HG03196 (cell line): Measurements from ENCODE around the gene ZDHHC14.
"Not testable (repeated sequence)": the region's sequence is repeated elsewhere in the genome, so short reads cannot be mapped to it uniquely, and the experiment has no call there.

Experiments
- ATAC-seq: cut with Tn5 transposase; IDR thresholded peaks from one replicate; pipeline ENCODE4 v1.9.1; 2021; ENCODE audit not compliant: unreplicated experiment

ZDHHC14 gene

DNA sequence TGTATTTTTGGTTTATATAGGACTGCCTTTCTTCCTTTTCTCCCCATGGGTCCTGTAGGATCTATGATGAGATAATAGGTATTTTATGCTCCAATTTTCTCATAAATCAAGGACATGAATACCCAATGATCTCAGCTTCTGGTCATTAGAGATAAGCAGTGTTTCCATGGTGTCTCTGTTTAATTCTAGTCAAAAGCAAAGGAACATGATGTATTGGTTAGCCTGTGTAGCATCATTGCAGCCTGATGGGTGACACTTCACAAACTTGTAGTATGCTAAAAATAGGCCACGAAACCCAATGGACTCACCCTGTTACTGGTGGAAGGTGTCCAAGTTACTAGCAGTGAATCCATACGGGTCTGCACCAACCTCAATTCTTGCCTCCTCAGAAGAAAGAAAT, 325.9 kb downstream of the ZDHHC14 start:
- ATAC-seq, result no peak

DNA sequence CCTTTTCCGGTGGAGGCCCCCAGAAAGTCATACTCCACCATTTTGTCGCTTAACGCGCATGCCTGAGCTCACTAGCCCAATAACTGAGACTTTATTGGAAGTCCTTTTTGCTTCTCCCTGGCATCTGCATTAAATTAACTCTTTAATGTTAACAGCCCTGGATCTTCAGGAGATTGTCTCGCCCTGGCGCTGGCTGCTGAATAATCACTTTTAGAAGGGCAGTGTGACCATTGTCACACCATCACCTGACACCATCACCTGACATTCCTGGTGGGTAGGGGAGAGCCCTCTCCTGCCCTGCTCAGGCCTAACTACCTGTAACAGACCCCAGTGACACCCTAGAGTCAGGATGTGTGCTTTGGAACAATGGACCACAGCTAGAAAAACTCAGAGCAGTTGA, 326.6 kb downstream of the ZDHHC14 start:
- ATAC-seq, result no peak

DNA sequence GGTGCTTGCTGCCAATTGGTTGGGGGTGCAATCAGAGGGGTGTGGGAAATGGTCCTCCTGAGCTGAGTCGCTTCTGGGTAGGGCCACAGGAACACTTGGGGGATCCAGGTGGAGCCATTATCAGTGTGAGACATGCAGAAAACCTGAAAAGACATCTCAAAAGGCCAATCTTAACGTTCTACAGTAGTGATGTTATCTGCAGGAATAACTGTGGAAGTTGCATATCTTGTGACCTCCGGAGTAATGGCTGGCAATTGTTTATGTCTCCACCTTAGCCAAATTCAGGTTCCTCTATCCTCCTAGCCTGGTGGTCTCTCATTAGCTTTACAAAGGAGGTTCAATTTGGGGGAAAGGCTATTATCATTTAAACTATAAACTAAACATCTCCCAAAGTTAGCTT, 327.2 kb downstream of the ZDHHC14 start:
- ATAC-seq, result no peak

DNA sequence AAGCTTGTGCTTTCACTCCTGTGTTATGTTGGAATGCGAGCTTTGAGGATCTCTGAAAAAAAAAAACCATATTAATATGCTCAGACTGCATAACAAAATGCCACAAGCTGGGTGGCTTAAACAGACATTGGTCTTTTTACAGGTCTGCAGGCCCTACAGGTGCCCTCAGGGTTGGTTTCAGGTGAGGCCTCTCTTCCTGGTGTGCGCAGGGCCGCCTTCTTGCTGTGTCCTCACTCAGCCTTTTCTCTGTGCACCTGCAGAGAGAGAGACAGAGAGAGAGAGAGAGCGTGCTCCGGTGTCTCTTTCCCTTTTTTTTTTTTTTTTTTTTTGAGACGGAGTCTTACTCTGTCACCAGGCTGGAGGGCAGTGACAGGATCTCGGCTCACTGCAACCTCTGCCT, 327.9 kb downstream of the ZDHHC14 start:
- ATAC-seq, result no peak

DNA sequence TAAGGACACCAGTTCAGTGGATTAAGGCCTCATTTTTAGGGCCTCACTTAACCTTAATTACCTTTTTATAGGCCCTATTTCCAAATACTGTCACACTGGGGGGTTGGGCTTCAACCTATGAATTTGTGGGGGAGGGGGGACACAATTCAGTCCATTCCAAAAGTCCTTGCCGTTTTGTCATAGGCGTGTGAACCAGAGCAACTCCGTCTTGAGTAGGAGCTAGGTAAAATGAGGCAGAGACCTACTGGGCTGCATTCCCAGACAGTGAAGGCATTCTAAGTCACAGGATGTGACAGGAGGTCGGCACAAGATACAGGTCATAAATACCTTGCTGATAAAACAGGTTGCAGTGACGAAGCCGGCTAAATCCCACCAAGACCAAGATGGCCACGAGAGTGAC, 328.6 kb downstream of the ZDHHC14 start:
- no peak for ATAC-seq

DNA sequence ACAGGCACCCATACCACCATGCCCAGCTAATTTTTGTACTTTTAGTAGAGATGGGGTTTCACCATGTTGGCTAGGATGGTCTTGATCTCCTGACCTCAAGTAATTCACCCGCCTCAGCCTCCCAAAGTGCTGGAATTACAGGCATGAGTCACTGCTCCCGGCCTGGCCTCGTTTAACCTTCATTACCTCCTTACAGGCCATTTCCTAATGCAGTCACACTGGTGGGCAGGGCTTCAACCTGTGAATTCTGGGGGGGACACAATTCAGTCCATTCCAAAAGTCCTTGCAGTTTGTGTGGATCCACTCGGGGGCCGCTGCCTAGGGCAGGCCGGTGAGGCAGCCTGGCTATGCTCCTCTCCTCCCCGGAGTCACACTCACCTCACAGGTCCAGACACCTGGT, 329.6 kb downstream of the ZDHHC14 start:
- no peak for ATAC-seq

DNA sequence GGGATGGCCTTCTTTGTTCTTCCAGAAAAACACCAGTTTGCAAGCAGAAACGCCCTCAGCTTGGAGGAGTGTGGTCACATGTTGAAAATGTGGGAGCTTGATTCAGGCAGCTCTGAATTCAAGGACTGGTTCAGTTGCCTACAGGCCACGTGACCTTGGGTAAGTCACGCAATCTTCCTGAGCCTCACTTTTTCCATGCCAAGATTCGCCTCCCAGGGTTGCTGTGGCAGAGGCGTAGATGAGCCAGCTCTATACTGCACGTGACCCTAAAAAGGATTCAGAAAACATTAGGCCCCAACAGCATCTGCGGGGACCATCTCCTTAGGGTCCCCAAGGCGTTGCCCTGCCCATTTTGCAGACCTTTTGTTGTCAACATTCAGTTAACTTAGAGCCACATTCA, 330.1 kb downstream of the ZDHHC14 start:
- no peak for ATAC-seq

DNA sequence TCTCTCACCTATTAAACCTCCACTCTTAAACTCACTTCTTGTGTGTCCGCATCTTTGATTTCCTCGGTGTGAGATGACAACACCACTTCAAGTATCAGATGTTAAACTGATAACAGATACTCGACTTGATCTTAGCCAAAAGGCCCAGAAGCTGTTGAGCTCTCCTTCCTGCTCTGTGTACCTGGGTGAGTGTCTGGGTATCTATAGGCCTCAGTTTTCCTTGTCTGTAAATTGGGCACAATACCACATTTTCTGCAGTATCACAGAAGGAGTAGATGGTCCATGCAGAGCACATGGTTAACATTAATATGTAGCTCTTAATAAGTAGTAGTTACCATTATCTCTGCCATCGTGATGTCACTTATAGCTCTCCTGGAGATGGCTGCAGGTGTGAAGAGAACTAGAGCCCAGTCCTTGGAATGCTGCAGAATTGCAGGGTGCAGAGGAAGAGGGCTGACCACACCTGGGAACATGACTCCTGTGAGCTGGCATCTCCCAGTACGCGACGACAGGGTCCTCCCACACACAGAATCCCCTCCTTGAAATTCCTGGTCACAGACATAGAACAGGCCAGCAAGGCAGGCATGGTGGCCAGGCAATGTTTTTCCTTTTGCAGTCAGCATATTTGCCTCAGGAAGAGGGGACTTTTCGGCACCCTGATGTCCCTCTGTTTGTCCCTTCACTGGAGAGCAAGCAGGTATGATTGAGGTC, 331.8 kb downstream of the ZDHHC14 start:
- ATAC-seq, result no peak

DNA sequence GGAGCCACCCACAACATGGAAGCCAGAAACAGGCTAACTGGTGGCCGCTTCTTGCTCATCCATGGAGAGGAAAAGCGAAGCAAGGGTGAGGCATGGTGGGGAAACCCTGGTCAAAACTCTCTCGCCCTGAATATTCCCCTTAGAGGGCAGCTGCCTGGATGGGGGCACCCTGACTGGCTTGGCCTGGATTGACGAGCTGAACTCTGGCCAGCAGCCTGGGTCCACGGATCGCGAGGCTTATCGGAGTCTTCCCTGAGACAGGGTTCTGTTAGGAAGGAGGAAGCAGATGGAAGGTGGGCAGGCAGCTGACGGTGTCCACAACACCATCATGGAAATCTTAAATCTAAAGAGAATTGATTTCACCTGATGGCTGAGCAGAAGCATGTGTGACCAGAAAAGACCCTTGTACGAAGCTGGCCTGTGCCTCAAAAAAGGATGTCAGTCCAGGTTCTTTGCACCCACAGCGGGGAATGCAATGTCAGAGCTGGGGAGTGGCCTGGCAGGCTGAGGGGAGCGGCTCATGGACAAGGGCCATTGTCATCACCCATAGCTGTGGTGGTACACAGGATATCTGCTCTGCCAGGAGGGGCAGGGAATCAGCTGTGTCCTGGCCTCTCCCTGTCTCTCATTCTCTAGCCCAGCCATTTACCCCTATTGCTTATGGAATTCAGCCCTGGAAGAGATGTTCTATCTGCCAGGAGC, 332.6 kb downstream of the ZDHHC14 start:
- ATAC-seq, result no peak

DNA sequence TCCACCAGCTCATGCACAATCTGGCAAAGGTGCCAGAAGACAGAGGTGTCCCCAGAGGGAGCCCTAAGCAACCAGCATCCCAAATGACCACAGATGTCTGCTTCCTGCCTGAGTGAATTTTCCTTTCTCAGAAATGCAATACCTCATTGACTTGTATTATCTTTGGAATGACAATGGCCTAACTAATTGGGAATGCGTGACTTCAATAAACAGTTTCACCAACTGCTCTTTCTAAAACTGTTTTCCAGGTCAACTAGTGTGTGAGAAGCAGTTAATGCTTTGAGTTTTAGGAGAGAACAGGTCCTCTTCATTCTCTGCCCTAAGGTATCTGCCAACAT, 333.1 kb downstream of the ZDHHC14 start:
- no peak for ATAC-seq

DNA sequence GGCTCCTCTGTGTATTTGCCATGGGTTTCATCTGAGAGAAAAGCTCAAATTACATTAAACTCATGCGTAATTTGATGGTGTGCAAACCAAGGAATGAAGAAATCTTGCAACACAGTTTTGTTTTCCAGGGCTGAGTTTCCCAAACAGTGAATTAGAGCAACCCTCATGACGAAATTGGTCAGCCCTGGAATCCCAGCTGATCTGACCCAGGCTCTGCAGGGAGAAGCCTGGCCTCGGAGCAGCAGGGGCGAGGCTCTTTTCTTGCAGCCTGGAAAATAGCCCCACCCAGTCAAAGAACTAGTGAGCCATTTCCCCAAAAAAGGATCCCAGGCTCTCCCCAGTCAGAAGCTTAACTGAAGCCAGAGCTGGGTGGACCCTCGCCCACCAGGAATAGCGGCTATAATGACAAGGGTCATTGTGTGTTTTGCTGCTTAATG, 334.8 kb downstream of the ZDHHC14 start:
- ATAC-seq, result no peak

DNA sequence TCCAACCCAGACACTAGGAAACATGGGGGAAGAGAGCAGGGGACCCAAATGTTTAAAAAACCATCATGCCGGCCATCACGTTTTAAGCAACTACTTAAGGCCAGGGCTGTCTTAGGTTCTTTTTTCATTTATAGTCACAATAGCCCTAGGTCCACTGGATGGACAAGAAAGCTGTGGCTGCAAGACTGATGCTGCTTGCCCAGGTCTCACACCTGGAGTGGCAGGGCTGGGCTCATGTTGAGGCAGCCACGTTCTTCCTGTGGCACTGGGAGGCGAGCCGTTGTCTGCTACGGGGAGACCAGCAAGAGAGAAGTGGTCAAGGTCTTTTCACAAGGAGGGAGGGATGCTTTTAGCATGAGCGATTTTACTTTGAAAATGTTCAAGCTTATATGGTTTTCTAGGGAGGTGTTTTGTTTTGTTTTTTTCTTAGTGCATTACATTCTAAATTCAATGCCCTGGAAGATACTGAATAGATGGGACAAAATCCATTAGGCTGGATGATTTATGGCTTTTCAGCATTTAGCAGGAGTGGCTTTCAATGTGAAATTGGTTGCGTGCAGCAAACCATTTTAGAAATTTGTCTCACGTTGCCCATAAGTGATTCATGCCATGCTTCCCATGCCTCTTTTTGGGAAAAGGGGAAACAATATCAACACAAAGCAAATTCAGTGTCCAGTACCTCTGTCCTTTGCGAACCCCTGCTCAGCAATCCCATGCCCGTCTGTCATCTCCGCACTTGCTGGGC, 335.4 kb downstream of the ZDHHC14 start:
- no peak for ATAC-seq

DNA sequence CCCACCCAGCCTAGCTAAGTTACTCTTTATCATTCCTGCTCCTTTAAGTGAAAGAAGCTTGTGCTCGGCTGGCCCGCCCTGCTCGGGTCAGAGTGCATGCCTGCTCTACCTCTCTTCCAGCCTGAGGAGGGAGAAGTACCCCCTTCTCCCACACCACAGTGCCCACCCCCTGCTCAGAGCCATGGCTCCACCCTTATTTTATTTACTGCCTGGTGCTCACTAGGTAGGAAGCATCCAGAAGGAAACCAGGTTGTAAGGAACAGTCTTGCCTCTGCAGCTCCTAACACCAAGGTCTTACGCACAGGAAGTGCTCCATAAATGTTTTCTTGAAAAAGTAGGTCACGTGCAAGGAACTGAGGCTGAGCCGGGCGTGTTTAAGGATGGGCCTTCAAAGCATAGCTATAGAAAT, 336.4 kb downstream of the ZDHHC14 start:
- ATAC-seq, result no peak

DNA sequence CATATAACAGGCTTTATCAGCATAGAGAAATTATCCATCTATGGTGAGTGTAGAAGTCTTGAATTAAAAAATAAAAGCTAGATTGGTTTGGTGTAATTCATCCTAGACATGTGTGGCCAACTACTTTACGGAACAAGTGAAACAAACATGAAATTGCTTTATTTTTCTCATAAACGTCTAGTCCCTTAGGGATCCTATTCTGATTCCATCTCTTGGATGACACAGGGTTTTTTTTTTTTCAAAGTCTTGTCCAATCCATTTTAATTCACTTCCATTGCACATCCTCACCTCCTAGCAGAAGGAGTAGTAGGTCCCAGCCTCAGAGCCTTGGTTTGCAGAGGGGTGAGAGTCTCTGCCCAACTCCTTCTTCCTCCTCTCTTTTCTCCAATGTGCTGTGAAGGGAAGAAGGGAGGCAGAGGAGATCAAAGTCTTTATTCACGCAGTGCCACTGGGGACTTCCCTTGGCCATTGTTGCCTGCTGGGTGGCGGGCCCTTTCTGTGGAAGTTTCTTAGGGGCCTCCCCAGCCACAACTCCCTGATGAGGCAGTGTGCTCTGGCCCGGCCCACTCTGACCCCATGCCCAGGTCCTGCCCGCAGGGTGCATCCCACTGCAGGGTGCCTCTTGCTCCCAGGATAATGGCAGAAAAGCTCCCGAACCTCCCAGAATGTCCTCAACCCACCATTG, 337.7 kb downstream of the ZDHHC14 start:
- no peak for ATAC-seq

DNA sequence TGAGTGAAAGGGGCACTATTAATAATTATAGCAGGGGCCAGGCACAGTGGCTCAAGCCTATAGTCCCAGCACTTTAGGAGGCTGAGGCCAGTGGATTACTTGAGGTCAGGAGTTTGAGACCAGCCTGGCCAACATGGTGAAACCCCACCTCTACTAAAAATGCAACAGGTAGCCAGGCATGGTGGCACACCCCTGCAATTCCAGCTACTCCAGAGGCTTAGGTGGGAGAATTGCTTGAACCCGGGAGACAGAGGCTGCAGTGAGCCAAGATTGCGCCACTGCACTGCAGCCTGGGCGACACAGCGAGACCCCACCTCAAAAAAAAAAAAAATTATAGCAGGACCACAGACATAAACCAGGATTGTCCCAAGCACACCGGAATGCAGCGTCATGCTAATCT, 340.0 kb downstream of the ZDHHC14 start:
- not testable (repeated sequence) for ATAC-seq

DNA sequence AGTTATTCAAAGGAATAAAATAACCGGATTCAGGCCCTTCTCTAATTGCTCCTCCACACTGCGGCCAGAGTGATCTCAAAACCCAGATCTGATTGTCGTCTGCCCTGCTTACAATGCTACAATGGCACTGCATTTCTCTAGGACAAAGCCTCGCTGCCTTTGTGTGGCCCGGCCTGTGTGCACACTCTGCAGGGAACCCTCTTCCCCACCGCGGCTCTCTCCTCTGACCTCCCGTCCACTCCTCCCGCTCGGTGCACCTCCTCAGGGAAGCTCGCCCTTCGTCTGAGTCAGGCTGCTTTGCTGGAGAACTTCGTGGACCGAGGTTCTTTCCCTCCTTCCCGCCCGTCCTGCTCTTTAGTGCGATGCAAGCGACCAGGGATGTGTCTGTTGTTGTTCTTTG, 340.4 kb downstream of the ZDHHC14 start:
- ATAC-seq, result no peak

DNA sequence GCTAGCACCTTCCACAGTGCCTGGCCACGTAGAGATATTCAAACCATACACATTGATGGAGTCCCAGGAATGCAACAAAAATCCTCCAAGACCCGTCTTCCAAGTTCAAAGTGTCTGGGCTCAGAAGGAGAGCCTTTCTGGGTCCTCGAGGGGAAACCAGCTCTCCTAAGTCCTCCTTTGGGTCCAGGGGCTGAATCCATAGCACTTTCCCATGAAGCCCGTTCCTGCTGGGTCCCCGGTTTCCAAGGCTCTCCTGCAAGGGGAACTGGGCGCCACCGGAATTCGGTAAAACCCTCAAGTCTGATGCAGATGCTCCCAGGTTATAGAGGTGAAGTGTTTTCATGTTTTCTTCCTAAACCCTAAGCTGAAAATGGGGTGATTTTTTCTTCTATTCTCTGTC, 340.8 kb downstream of the ZDHHC14 start:
- ATAC-seq, result no peak

DNA sequence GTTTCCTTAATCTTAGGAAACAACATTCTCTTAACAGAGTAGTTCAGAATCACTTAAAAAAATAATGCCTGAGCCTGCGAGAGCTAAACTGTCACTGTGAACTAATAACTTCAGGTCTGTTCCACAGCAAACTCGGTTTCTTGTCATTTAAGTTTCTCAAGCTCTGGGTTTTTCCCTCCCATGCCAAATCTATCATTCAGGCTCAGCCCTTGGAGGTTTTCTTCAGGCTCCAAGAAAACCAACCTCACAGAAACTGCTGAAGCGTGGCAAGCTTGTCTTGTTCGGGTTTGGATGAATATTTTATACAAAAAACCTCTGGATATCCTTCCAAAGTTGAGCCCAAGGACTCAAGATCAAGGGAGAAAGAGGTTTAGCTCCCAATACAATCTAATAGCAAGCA, 342.4 kb downstream of the ZDHHC14 start:
- ATAC-seq, result no peak

DNA sequence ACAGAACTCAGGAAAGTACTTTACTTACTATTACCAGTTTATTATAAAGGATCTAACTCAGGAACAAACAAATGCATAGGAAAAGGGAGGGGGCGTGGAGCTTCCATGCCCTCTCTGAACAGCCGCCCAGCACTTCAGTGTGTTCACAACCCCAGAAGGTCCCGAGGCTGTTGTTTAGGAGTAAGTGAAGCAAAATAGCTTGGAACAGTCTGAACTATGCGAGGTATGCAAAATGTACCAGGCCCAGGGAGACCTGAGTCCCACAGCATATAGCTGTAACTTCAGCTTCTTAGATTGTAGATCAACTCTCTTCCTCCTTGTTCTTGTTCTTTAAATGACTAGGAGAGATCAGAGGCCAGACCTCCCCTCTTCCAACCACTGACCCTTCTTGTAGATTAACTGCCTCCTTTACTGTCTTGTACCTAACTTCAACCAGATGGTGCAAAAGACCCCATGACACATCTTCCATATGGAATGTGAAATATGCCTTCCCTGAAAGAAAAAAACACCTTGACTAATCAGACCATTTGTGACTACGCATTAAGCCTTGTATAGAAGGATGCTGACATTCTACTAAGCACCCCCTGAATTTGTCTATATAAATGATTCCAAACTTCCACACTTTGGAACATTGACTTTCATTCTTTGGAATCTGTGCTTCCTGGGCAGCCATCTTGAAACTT, 343.3 kb downstream of the ZDHHC14 start:
- no peak for ATAC-seq

DNA sequence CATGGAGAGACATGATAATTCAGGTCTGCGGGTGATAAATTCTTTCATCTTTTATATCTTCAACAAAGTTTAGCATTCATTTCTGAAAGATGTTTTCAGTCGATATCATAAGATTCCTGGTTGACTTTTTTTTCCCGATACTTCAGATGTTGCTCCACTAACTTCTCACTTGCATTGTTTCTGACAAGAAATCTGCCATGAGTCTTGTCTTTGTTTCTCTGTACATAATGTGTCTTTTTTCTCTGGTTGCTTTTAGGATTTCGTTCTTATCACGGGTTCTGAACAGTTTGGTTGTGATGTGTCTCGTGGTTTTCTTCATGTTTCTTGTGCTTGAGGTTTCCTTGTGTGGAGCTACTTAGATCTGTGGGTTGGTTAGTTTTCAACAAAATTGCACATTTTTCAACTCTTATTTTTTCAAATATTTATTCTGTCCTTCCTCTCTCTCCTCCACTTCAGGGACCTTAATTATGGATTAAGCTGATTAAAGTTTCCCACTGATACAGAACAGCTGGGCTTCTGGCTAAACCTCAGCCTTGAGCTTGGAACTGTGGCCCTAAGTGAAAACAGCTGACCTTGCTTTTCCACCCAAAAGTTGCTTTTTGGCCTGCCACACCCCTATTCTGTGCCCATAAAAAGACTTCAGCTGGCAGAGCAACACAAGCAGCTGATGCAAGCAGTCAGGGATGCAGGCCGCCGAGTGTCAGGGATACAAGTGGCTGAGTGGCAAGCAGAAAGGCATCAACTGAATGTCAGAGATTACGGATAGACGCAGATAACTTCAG, 344.2 kb downstream of the ZDHHC14 start:
- no peak for ATAC-seq
